SIG-M5 treated with dmso at 0.1 percent for 504 hours (cell line): ENCODE data around the gene GDI1.
A peak's percentile ranks its signal among the peaks of the same experiment; 100 is the strongest.

Source experiments
- DNase-seq: peaks from one replicate; lab custom pipeline; 2025; ENCODE audit not compliant: unreplicated experiment; lab: John Stamatoyannopoulos, UW

Gene GDI1

GRCh38 chrX:154478728-154479622 is 42.0 kb downstream of the GDI1 start, which contains the start of gene LAGE3:
LAGE3 (minus strand) TSS chrX:154479281; CDS start chrX:154478915, 366 bp downstream.
- DNase-seq, result peak; percentile 81

DNA sequence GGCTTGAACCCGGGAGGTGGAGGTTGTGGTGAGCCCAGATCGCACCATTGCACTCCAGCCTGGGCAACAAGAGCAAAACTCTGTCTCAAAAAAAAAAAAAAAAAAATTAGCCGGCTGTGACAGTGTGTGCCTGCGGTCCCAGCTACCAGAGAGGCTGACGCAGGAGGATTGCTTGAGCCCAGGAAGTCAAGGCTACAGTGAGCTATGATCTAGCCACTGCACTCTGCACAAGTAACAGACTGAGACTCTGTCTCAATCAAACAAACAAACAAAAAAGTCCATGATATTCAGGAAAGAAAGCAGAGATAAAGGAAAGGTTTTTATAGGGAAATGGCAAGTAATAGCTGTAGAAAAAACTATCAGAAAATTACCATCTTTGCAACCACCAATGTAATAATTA is 44.2 kb downstream of the GDI1 start:
- DNase-seq, result no peak

- no peak for DNase-seq
Observed at GRCh38 chrX:154481911-154482601, 45.1 kb downstream of the GDI1 start.

GRCh38 chrX:154482786-154483185 is 45.8 kb downstream of the GDI1 start:
- DNase-seq, result no peak

- no peak for DNase-seq
Observed at GRCh38 chrX:154483325-154483724, 46.4 kb downstream of the GDI1 start.

DNA sequence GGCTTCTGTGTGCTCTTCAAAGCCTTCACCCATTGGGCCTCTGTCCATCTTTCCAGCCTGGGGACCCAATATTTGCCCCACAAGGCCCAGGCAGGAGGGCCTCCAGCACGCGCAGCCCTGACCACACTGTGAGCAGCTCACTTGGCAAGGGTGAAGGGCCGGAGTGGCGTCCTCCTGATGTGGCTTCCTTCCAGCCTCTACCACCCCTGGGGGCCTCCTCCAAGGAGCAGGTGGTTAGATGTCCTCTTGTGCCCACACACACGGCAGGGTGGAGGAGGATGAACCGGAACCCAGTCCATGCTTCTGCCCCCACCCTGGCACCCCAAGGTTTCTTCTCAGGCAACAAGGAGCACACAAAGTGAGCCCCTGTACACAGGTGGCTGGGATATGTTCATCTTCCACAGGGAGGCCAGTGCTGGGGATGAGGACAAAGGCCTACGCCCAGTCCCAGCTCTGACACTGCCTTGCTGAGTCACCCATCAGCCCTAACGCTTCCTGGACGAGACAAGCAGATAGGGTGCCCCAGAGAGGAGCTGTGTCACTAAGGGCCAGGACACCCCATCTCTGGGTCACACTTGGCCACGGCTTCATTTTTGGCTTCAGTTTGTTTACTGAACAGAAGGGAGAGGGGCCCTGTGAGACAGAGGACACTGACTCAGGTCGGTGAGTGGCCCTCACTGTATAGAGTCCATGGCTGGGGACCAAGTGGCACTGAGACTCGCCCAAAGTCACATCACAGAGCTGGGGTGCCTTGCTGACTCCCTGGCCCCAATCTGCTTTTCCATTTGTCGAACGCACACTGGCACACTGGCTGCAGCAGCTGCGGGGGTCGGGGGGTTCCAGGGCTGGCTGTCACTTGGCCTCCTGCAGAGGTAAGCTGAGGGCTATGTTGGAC is 47.5 kb downstream of the GDI1 start:
- peak; percentile 28 for DNase-seq

GRCh38 chrX:154485150-154486051 is 48.4 kb downstream of the GDI1 start:
- no peak for DNase-seq

DNA sequence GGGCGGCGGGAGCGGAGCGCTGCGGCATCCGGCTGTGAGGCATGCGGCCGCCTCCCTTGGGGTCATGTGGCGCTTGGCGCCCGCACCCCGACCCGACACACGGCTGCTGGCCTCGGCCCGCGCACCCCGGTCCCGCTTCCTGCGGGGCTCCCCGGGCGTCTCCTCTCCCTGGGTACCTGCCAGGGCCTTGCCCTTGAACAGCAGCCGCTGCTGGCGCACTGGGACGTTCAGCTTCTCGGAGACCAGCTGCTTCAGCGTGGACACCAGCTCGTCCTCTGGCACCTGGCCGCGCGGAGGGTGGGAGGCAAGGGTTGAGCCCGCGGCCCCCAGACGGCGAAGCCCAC is 49.1 kb downstream of the GDI1 start:
- no peak for DNase-seq

- DNase-seq, result peak; percentile 45
Observed at GRCh38 chrX:154486396-154487207, 49.6 kb downstream of the GDI1 start, which contains the start of gene UBL4A. UBL4A (minus strand) TSS chrX:154486615; CDS start chrX:154486584, 31 bp downstream.

DNA sequence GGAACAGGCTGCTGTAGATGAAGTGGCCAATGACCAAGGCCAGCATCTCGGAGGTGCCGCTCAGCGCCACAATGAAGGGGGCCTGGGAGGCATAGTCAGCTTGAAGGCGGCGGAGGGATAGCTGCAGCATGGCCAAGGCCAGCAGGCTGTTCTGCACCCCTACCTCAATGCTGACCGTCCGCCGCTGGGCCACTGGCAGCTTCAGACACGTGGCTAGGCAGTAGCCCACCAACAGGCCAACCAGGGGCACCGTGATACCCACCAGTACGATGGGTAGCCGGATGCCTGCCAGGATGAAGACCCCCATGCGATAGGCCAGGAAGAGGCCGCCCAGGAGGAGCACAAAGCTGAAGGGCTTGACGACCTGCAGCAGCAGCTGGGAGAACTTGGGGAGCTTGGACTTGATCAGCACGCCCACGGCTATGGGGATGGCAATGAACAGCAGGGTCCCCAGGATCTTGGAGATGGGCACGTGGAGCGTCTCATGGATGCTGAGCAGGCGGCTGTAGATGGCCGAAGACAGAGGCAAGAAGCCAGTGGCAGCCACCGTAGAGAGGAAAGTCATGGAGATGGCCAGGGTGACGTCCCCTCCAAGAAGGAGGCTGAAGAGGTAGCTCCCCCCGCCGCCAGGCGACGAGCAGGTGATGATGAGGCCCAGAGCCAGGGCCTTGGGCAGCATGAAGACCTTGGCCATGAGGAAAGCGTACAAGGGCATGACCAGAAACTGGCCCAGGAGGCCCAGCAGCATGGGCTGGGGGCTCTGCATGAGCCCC is 50.8 kb downstream of the GDI1 start:
- DNase-seq, result no peak

- DNase-seq, result no peak
Observed at GRCh38 chrX:154488336-154489075, 51.6 kb downstream of the GDI1 start.

DNA sequence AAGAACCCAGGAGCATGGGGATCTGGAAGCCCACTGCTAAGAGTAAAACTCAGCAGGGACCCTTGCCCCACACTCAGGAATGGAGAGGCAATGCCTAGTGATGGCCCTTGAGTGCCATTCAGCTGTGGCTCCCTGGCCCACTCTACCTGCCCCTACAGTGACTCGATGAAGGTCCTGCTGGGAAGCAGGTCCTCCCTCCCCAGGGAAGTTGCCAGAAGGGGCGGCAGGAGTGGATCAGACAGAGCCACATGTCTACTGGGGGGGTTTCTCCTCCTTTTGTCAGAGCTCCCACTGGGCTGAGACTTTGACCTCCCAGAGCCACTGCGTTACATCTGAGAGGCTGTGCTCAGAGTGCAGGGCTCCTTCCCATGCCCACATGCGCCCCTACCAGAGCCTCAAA is 52.2 kb downstream of the GDI1 start:
- DNase-seq, result no peak

DNA sequence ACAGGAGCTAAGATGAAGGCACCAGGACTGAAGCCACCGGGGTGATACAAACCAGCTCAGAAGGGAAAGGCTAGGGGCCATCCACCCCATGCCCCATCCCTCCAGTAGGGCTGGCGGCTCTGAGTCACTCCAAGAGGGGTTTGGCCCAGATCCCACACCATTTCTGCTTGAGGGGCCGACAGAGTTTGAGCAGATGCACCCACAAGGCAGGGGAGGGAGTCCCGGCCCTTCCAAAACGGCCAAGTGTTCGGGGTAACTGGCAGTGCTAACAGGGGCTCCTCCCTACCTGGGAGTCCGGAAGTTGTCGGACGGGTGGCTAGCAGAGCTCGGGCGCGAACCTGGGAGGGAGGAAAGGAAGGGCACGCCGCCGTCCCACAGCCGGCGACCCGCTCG is 53.1 kb downstream of the GDI1 start:
- no peak for DNase-seq

- peak; percentile 83 for DNase-seq
Observed at GRCh38 chrX:154490414-154491083, 53.6 kb downstream of the GDI1 start, which contains the start of gene SLC10A3. SLC10A3 (minus strand) TSS chrX:154490629; CDS start chrX:154488940, 1,689 bp downstream.
